GM12875 (cell line): ENCODE data around the gene TNIK.
"Not testable (repeated sequence)": the region's sequence is repeated elsewhere in the genome, so short reads cannot be mapped to it uniquely, and the experiment has no call there.

Source experiments
- H3K4me3 ChIP-seq: one replicate; pipeline ENCODE4 v1.5.1; 2011; ENCODE audit warnings: low read depth, low read length, control low read depth
- TF ChIP-seq, protein P1 (sequence below): IDR thresholded peaks from 2 replicates; pipeline ENCODE4 v1.5.1; 2011; ENCODE audit warnings: low read depth, mild to moderate bottlenecking, control low read depth, inconsistent platforms, low read length, moderate library complexity, borderline replicate concordance; ENCODE audit not compliant: insufficient read depth

Gene TNIK

DNA sequence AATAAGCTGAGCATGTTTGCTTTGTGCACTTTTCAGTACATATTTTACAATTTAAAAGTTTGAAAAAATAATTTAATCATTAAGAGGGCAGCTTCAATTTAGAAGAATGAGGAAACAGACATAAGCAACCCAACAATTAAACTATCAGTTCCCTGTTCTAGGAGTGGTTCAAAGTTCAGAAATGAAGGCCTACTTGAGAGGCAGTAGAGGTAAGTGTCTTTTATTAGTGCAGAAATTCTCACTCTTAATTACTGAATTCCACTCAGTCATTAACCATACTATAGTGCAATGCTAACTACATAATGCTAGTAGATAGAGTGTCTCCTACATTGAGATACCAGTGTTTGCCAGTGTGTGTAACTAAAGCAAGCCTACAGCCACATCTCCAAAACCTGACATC is 73.1 kb downstream of the TNIK start:
- no peak overlapping the region for H3K4me3 ChIP-seq
- TF ChIP-seq, protein P1, sequence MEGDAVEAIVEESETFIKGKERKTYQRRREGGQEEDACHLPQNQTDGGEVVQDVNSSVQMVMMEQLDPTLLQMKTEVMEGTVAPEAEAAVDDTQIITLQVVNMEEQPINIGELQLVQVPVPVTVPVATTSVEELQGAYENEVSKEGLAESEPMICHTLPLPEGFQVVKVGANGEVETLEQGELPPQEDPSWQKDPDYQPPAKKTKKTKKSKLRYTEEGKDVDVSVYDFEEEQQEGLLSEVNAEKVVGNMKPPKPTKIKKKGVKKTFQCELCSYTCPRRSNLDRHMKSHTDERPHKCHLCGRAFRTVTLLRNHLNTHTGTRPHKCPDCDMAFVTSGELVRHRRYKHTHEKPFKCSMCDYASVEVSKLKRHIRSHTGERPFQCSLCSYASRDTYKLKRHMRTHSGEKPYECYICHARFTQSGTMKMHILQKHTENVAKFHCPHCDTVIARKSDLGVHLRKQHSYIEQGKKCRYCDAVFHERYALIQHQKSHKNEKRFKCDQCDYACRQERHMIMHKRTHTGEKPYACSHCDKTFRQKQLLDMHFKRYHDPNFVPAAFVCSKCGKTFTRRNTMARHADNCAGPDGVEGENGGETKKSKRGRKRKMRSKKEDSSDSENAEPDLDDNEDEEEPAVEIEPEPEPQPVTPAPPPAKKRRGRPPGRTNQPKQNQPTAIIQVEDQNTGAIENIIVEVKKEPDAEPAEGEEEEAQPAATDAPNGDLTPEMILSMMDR, result no peak

DNA sequence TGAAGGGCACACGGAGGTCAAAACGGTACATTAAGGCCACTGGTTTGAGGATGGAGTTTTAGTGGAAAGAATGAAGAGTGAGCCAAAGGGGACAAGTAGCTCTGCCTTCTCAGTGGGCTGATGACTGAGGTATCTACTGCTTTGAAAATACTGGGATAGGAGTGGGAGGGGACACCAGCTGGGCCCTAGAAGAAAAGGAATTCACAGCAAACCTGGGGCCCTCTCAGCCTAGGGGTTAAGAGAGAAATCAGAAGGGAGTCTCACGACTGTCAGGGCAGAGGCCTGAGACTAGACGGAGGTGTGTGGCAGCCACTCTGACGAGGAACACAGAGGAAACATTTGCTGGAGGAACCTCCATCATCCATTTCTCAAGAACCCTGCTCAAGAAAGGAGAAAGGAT is 75.1 kb downstream of the TNIK start:
- TF ChIP-seq, protein P1, result no peak
- no peak overlapping the region for H3K4me3 ChIP-seq

DNA sequence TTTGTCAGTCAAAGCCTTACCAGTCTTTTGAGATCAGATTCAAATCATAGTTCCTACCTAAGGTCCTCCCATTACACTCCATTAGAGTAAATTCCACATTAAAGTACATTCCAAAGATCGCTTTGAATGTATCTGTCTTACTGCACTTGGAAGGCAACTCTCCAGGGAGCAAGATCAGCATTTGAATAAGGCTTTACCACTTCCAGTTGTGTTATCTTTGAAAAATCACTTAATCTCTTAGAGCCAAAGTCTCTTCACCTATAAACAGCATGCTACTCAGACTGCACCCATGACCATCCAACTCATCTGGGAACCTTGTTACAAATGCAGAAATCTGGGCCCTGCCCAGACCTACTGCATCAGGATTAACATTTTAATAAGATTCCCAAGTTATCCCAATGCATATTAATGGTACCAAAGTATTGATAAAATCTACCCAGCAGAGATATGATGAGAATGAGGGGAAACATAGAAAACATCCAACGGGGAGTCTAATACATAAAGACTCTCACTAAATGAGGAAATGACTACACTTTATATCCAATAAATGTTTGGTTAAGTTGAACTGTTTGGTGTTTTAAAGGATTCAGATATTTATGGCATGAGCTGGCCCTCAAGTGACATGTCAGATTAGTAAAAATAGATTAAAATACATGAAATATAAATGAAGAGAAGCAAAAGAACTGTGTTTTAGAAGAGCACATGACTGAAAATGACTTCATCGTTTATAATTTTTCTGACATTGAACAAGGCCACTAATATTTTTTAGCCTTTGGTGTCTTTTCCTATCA is 75.9 kb downstream of the TNIK start:
- H3K4me3 ChIP-seq, result no peak overlapping the region

DNA sequence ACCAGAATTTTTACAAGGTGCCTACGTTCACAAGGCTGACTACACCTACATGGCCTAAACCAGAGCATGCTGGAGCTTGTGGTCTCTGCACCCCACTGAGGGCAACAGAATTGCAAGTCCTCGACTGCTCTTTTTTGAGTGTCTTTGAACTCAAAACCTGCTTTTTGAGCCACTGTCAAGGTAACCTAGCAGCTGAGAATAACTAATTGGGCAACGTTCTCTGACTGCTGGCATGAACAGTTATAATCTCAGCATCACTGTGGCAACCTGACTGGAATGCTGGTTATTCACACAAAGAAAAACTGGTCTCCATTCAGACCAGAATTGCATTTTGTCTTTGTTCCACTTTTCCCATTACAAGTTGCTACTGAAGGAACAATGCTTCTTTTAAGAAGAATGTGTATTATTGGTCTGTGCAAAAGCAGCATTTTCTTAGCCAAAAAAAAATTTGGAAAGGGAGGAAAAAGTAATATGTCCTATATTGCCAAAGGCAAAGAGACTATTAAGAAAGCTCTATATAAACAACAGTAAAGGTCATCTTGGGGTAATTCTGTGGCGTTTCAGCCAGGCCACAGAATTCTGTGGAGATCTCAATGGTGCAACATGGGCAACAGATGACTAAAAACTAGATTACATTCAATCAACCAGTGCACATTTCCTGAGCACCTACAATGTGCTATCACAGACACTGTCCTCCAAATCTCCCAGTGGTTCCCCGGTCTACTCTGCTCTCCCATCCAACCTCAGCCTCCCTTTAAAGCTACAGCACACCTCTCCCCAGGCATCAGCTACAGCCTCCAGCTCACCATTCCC is 76.8 kb downstream of the TNIK start:
- H3K4me3 ChIP-seq, result no peak overlapping the region
- TF ChIP-seq, protein P1, result no peak

More for the DNA sequence above, 75.9 kb downstream of the TNIK start:
- TF ChIP-seq, protein P1, result no peak

DNA sequence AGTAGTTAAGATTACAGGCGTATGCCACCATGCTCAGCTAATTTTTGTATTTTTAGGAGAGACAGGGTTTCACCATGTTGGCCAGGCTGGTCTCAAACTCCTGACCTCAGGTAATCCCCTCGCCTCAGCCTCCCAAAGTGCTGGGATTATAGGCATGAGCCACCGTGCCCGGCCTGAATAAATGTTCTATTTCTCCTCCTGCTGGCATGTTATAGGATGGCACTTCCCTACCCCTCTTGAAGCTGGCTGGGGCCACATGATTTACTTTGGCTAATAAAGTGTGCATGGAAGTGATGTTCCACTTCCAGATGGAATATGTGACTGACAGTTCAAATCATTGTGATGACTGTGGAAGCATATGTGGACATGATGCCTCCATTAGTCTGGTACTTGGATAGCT is 77.9 kb downstream of the TNIK start:
- not testable (repeated sequence) for H3K4me3 ChIP-seq

DNA sequence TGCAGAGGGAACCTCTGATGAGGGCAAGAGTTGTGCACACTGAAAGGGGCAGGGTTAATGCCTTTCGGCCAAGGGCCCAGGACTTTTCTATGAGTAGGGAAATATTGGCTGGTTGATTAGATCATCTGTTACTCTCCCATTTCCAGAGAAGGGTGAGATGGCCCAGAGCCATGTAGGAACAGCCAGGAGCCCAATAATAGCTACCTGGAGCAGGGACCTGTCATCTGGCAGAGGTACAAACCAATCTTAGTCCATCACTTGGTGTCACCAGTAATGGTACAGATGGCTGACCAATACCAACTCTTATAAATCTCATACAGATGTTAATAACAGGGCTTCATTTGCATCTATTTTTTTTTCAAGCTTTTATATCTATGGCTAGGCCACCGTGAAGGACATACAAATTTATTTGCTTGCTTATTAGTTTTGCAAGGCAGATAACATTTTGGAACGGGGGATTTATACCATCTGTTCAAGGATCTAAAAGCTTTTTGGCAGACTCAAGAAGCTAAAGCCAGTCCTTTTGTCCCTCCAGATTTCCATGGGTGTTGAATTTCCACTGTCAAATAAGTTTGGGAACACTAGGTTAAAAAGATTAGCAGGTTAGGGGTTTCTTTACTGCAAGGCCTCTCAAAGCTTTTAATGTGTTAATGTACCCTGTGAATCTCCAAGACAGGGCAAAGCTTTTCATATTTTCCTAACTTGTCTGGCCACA is 79.3 kb downstream of the TNIK start:
- TF ChIP-seq, protein P1, result no peak
- no peak overlapping the region for H3K4me3 ChIP-seq

DNA sequence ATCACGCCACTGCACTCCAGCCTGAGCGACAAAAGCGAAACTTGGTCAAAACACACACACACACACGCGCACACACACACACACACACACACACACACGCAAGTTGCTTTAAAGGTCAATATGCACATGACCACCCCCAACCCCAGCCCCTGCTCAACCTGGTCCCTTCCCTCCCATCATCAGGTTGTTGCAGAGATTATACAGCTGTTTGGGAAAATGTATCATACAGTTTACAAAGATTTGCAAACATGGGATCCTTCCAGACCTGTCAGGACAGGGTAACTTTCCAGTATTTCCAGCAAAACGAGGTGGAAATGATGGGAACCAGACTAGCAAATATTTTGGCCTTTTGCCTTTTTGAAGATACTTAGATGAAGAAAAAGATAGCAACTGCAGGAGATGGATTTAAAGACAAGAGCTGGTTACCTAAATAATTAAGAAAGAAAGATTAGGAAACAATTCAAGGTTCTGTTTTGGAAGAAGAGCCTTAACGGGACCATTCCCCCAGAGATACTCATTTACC is 80.2 kb downstream of the TNIK start:
- no peak overlapping the region for H3K4me3 ChIP-seq
- TF ChIP-seq, protein P1, result no peak
